A549 (cell line): ENCODE results near the gene CEP192. TPM values are rescaled to one million over a fixed set of nuclear protein-coding genes. Genes with fewer than 3 reads are reported as not detected.

Experiments
- ATAC-seq, 2 experiments: fragments of 200-7000 bp in 1 of 2; fragments of >200 bp in 1 of 2; cut with Nextera tagmentation in 1 of 2; cut with Tn5 transposase in 1 of 2; 3 replicates each; pipeline versions ENCODE4 v1.8.0 to v1.9.1; 2018 to 2020; ENCODE audit warnings: mild to moderate bottlenecking in 1 of 2, moderate library complexity in 1 of 2
- CTCF ChIA-PET: fragments of 300-600 bp; sonication (Branson Sonifier 250); formaldehyde crosslinking; extraction: SDS; loops from one replicate; lab custom pipeline; 2021; ENCODE audit warnings: antibody characterized with exemption, inconsistent platforms; lab: Yijun Ruan, JAX
- POLR2A ChIA-PET: fragments of 350-600 bp; formaldehyde crosslinking; extraction: SDS; loops from one replicate; lab custom pipeline; 2021; ENCODE audit warnings: antibody characterized with exemption, inconsistent platforms; lab: Yijun Ruan, JAX
- DNase-seq, 2 experiments: peaks; one replicate each; pipeline versions ENCODE4 v3.0.0 to v3.0.0-alpha.2; 2011 to 2016; ENCODE audit warnings: low read depth in 1 of 2, low spot score in 1 of 2
- FAIRE-seq: peaks from 2 replicates; lab custom pipeline; 2011; peaks lifted over from hg19 to GRCh38; lab: Jason Lieb, UNC
- H3K27ac ChIP-seq, 2 experiments: fragments of >200 bp; sonication (Bioruptor Twin); formaldehyde crosslinking; 3 replicates each; pipeline ENCODE4 v1.5.1; 2016 to 2017
- H3K4me1 ChIP-seq: fragments of >200 bp; sonication (Bioruptor Twin); formaldehyde crosslinking; 3 replicates; pipeline ENCODE4 v1.6.1; 2016
- H3K4me2 ChIP-seq: fragments of >200 bp; sonication (Bioruptor Twin); formaldehyde crosslinking; 3 replicates; pipeline ENCODE4 v1.6.1; 2016
- H3K4me3 ChIP-seq: fragments of >200 bp; sonication (Bioruptor Twin); formaldehyde crosslinking; 3 replicates; pipeline ENCODE4 v1.5.1; 2016
- H3K9me3 ChIP-seq: fragments of >200 bp; sonication (Bioruptor Twin); formaldehyde crosslinking; 3 replicates; pipeline ENCODE4 v1.6.1; 2016
- BHLHE40 ChIP-seq: IDR thresholded peaks from 2 replicates; pipeline ENCODE4 v1.6.1; 2012; ENCODE audit warnings: low read depth, low read length, inconsistent platforms
- CBX8 ChIP-seq: fragments of 200-600 bp; sonication (generic); IDR thresholded peaks from 2 replicates; pipeline ENCODE4 v1.6.1; 2016
- CHD4 ChIP-seq: fragments of 200-600 bp; sonication (generic); IDR thresholded peaks from 2 replicates; pipeline ENCODE4 v1.6.1; 2016; ENCODE audit warnings: antibody characterized with exemption, mild to moderate bottlenecking, borderline replicate concordance
- CTCF ChIP-seq: fragments of >200 bp; sonication (Bioruptor Twin); formaldehyde crosslinking; IDR thresholded peaks from 3 replicates; pipeline ENCODE4 v1.5.1; 2016
- ELK1 ChIP-seq: fragments of 150-350 bp; IDR thresholded peaks from 2 replicates; pipeline ENCODE4 v1.6.1; 2014; ENCODE audit warnings: low read depth, mild to moderate bottlenecking, low read length
- FOXS1 ChIP-seq: fragments of 250-450 bp; sonication (Bioruptor Pico); IDR thresholded peaks from 2 replicates; pipeline ENCODE4 v1.5.0; 2020; ENCODE audit warnings: mild to moderate bottlenecking, moderate library complexity
- HES2 ChIP-seq: fragments of >200 bp; sonication (Bioruptor Twin); formaldehyde crosslinking; IDR thresholded peaks from 2 replicates; pipeline ENCODE4 v1.6.1; 2016
- JUN ChIP-seq, 2 experiments: fragments of >200 bp; sonication (Bioruptor Twin); formaldehyde crosslinking; IDR thresholded peaks; 2 replicates in 1 of 2; 3 replicates in 1 of 2; pipeline ENCODE4 v1.6.1; 2016 to 2017
- KDM5A ChIP-seq: fragments of 200-600 bp; sonication (generic); IDR thresholded peaks from 2 replicates; pipeline ENCODE4 v1.6.1; 2016; ENCODE audit warnings: antibody characterized with exemption, mild to moderate bottlenecking
- MAFK ChIP-seq: fragments of 450-650 bp; IDR thresholded peaks from 2 replicates; pipeline ENCODE4 v1.6.1; 2014; ENCODE audit not compliant: partially characterized antibody
- NFE2L2 ChIP-seq: fragments of 150-350 bp; conservative IDR thresholded peaks from 2 replicates; pipeline ENCODE4 v1.6.1; 2014; ENCODE audit warnings: low read length
- PHF8 ChIP-seq: fragments of 200-600 bp; sonication (generic); IDR thresholded peaks from 2 replicates; pipeline ENCODE4 v1.6.1; 2016; ENCODE audit warnings: low read depth, mild to moderate bottlenecking, antibody characterized with exemption, moderate library complexity, borderline replicate concordance
- POLR2A ChIP-seq: IDR thresholded peaks from 2 replicates; pipeline ENCODE4 v1.6.1; 2012; ENCODE audit warnings: mild to moderate bottlenecking, low read length
- POLR2AphosphoS2 ChIP-seq: conservative IDR thresholded peaks from 2 replicates; pipeline ENCODE4 v1.6.1; 2012; ENCODE audit warnings: low read length, improper control_type of control experiment, inconsistent platforms
- REST ChIP-seq: fragments of 200-600 bp; sonication (generic); IDR thresholded peaks from 2 replicates; pipeline ENCODE4 v1.6.1; 2016; ENCODE audit warnings: antibody characterized with exemption, mild to moderate bottlenecking, moderate library complexity
- RNF2 ChIP-seq: fragments of 200-600 bp; sonication (generic); IDR thresholded peaks from 2 replicates; pipeline ENCODE4 v1.6.1; 2016; ENCODE audit warnings: low read depth, mild to moderate bottlenecking, antibody characterized with exemption, moderate library complexity, borderline replicate concordance
- SREBF2 ChIP-seq: fragments of 450-650 bp; IDR thresholded peaks from 2 replicates; pipeline ENCODE4 v1.6.1; 2014; ENCODE audit warnings: mild to moderate bottlenecking, moderate library complexity
- TFCP2L1 ChIP-seq: fragments of 250-450 bp; sonication (Bioruptor Pico); IDR thresholded peaks from 2 replicates; pipeline ENCODE4 v1.5.0; 2021; ENCODE audit warnings: mild to moderate bottlenecking
- USF2 ChIP-seq: fragments of 450-650 bp; IDR thresholded peaks from 2 replicates; pipeline ENCODE4 v1.6.1; 2014; ENCODE audit warnings: antibody characterized with exemption
- ZNF302 ChIP-seq: fragments of 250-450 bp; sonication (Bioruptor Pico); IDR thresholded peaks from 2 replicates; pipeline ENCODE4 v1.9.0; 2021; ENCODE audit warnings: inconsistent platforms, mild to moderate bottlenecking, moderate library complexity
- ZSCAN20 ChIP-seq: fragments of 250-450 bp; sonication (Bioruptor Pico); IDR thresholded peaks from 2 replicates; pipeline ENCODE4 v1.8.0; 2022; ENCODE audit warnings: mild to moderate bottlenecking, moderate library complexity
- WGBS: methylation state at CpG from one replicate; pipeline ENCODE4 v1.1.6; 2017; ENCODE audit errors: missing lambda C conversion rate; 5-methylcytosine and 5-hydroxymethylcytosine counted together
- polyA plus RNA-seq, 4 experiments: library from polyadenylated mRNA; depleted of rRNA in 3 of 4; stranded (reverse); fragments of >200 nt; fragmentation: RNase III in 1 of 4; extraction: RNeasy Plus Mini Kit Qiagen cat#74134 plus additional on column Dnase treatment in 1 of 4; gene quantifications; 2 replicates in 3 of 4; 3 replicates in 1 of 4; pipeline ENCODE4 v1.2.3, GENCODE V29; 2011 to 2017
- TF ChIP-seq, protein P1 (sequence below): fragments of >200 bp; sonication (Bioruptor Twin); formaldehyde crosslinking; IDR thresholded peaks from 3 replicates; pipeline ENCODE4 v1.6.1; 2016

Gene CEP192
- polyA plus RNA-seq, 2 of the 4 experiments (the other 2 are of a cell fraction) = 8.9 to 21.1 TPM

DNA sequence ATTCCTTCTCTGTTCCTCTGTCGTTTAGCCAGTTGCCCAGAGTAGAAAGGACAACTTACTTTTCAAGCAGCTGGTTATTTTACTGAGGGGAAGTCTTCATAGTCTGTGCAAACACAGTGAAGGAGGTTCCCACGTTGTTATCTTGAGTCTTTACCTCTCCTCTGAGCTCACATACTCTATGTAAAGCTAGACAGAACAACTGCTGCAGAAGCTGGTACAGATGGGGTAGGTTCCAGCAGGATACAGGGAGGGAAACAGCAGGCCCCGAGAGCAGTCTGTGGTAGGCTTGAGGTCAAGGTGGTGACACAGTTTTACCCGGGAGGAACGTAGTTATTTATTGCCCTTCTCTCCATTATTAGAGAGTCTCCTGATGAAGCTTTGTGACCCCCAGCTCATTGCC is 134.0 kb downstream of the CEP192 start:
- H3K27ac ChIP-seq = no peak overlapping the region
- POLR2A ChIA-PET = no interaction called here
- H3K4me3 ChIP-seq = no peak overlapping the region
- DNase-seq (no peak), ATAC-seq (no peak), FAIRE-seq (no peak)
- no peak overlapping the region for H3K4me2 ChIP-seq
- CTCF ChIA-PET = no interaction called here
- WGBS = 79% methylated on average over 5 of the region's 5 CpGs
- H3K9me3 ChIP-seq = no peaks in the 10 kb centered on the region
- H3K4me1 ChIP-seq = no peaks in the 10 kb centered on the region
- no peak for TF ChIP-seq RNF2
- no peak for TF ChIP-seq REST
- TF ChIP-seq, protein P1, sequence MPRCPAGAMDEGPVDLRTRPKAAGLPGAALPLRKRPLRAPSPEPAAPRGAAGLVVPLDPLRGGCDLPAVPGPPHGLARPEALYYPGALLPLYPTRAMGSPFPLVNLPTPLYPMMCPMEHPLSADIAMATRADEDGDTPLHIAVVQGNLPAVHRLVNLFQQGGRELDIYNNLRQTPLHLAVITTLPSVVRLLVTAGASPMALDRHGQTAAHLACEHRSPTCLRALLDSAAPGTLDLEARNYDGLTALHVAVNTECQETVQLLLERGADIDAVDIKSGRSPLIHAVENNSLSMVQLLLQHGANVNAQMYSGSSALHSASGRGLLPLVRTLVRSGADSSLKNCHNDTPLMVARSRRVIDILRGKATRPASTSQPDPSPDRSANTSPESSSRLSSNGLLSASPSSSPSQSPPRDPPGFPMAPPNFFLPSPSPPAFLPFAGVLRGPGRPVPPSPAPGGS = no peak
- no peak for TF ChIP-seq SREBF2
- TF ChIP-seq MAFK = no peak
- no peak for TF ChIP-seq JUN (IDR thresholded peaks at IDR 0.05)
- no peak for TF ChIP-seq TFCP2L1
- TF ChIP-seq PHF8 = no peak
- TF ChIP-seq ZNF302 (CRISPR knock-in tag) = no peak
- no peak for TF ChIP-seq KDM5A
- TF ChIP-seq CBX8 = no peak
- TF ChIP-seq CHD4 = no peak
- TF ChIP-seq, all 56 proteins: peak for 0

DNA sequence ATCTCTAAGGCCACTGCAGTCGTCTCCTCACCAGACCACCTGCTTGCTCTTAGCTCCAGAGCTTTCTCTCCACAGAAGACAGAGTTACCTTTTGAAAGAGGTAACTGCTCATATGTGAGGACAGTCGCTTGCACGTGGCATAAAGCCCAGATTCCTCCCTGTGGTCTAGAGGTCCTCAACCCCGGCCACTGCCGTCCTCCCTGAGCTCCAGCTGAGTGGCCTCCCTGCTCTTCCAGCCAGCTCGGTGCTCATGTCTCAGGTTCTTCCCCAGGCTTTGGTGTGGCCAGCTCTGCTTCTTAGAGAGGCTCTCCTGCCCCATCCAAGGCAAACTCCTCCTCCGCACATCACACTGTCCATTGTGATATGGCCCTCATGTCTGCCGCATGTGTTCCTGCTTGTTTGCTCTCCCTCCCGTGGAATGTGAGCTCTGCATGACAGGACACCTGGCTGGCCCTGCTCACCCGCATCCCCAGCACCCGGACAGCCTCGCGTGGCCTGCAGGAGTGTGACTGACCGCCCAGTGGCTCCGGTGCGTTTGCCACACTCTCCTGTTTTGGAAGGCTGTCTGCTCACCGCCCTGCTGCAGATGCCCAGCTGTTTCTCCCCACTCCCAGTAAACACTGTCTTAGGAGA is 135.9 kb downstream of the CEP192 start:
- H3K9me3 ChIP-seq = no peaks in the 10 kb centered on the region
- FAIRE-seq = no peak
- DNase-seq = no peak
- no peak overlapping the region for H3K4me3 ChIP-seq
- 90% methylated on average over 16 of the region's 17 CpGs for WGBS
- no peaks in the 10 kb centered on the region for H3K4me1 ChIP-seq
- no peak overlapping the region for H3K27ac ChIP-seq
- POLR2A ChIA-PET = no interaction called here
- no peak overlapping the region for H3K4me2 ChIP-seq
- TF ChIP-seq CTCF (no peak), HES2 (no peak), POLR2A (no peak), NFE2L2 (no peak)
- no peak for ATAC-seq
- CTCF ChIA-PET = interaction anchor here (0.8 kb wide), 1 partner anchor 32 kb away, joined by 3 read pairs; no protein-coding TSS in a partner anchor

GRCh38 chr18:13131283-13131682 is 140.1 kb downstream of the CEP192 start:
- no peaks in the 10 kb centered on the region for H3K4me1 ChIP-seq
- FAIRE-seq (no peak), ATAC-seq (no peak), DNase-seq (no peak)
- H3K4me3 ChIP-seq = no peak overlapping the region
- H3K4me2 ChIP-seq = no peak overlapping the region
- no peaks in the 10 kb centered on the region for H3K9me3 ChIP-seq
- 96% methylated on average over 5 of the region's 6 CpGs for WGBS
- CTCF ChIA-PET = no interaction called here
- POLR2A ChIA-PET = no interaction called here
- TF ChIP-seq MAFK = no peak
- TF ChIP-seq ELK1 = no peak
- no peak for TF ChIP-seq TFCP2L1
- no peak for TF ChIP-seq ZSCAN20
- no peak for TF ChIP-seq POLR2AphosphoS2
- no peak for TF ChIP-seq BHLHE40
- TF ChIP-seq FOXS1 (CRISPR knock-in tag) = no peak
- no peak for TF ChIP-seq USF2
- no peak overlapping the region for H3K27ac ChIP-seq
